Effector memory CD4-positive, alpha-beta T cell (primary cell): ENCODE measurements around the gene ZBTB16.

ENCODE experiments used
- DNase-seq, 3 donors: peaks; one replicate each; pipeline ENCODE4 v3.0.0-alpha.2; 2020
- H3K27ac ChIP-seq: 2 replicates; pipeline ENCODE4 v1.7.0; 2013; ENCODE audit warnings: mild to moderate bottlenecking, low read length, moderate library complexity; ENCODE audit not compliant: insufficient read depth, poor library complexity, severe bottlenecking
- H3K27me3 ChIP-seq: replicated peaks from 2 replicates; pipeline ENCODE4 v1.7.0; 2013; ENCODE audit warnings: mild to moderate bottlenecking, low read length; ENCODE audit not compliant: insufficient read depth, control insufficient read depth, poor library complexity, severe bottlenecking
- H3K36me3 ChIP-seq: 2 replicates; pipeline ENCODE4 v1.7.0; 2013; ENCODE audit warnings: mild to moderate bottlenecking, low read length, moderate library complexity; ENCODE audit not compliant: control insufficient read depth, insufficient read depth
- H3K4me1 ChIP-seq: 2 replicates; pipeline ENCODE4 v1.7.0; 2013; ENCODE audit warnings: low read length, mild to moderate bottlenecking; ENCODE audit not compliant: control insufficient read depth, insufficient read depth, poor library complexity, severe bottlenecking
- H3K4me3 ChIP-seq: 2 replicates; pipeline ENCODE4 v1.7.0; 2013; ENCODE audit warnings: low read length, low read depth, mild to moderate bottlenecking; ENCODE audit not compliant: insufficient read depth, poor library complexity, severe bottlenecking
- H3K9me3 ChIP-seq: 2 replicates; pipeline ENCODE4 v1.7.0; 2013; ENCODE audit warnings: mild to moderate bottlenecking, low read length, moderate library complexity; ENCODE audit not compliant: control insufficient read depth

ZBTB16 gene

DNA sequence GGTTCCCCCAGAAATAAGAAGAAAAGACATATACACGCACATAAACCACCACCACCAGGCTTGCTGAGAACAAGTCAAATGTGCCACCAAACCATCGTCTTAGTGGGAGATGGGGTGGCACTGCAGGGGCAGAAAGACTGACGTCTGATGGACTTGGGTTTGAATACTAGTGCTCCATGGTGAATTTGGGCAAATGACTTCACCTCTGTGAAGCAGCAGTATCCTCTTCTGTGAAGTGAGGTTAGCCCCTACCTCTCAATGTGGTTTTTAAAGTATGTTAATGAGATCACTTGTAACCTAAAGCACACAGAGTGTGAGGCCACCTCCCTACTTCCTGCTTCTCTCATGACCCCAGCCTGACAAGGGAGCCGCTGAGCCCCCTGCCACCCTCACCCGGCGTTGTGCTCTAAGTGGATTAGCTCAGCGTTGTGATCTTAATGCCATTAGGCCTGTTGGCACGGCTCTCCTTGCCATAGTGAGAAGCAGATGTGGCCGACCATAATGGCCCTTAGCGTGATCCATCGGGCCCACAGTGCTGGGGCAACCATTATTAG is 14.4 kb downstream of the ZBTB16 start:
- Histone ChIP-seq H3K36me3 (no peaks in the 10 kb centered on the region), H3K9me3 (no peaks in the 10 kb centered on the region), H3K4me3 (no peak overlapping the region), H3K27me3 (no peaks in the 10 kb centered on the region), H3K4me1 (peaks cover 36% of the 10 kb centered on the region), H3K27ac (peak overlapping the region; percentile 54)
- no peak for DNase-seq

DNA sequence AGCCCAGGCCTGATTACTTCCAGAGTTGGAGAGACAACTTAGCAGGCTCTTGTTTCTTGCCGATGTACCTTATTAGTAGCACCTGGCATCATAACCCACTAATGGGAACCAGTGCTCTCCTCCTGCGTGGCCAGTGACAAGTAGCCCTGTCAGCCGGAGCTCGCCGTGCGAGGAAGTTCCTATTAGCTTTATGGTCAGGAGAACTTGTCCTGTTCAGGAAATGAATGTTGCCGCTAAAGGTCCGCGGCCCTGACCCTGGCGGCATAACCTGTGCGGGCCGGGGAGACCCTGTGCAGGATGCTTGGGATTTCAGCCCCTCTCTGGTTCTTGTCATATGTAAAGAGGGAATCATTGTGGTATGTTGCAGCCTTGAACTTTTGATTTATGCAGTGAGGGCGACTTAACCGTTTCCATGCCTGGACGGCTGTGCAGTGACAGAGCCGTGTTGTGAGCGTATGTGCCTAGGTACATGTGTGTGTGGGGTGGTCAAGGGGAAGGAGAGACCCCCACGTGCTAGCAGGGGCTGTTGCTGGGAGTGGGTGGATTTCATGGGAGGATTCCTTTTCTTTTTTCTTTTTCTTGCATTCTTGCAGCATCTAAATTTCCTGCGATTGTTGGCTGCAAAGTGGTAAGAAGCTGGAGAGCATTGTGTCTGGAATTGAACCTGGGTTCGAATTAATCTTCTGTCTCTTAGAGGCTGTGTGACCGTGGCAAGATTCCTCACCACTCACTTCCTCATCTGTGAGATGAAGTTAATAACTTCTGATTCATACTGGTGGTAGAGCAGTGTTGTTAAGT is 15.2 kb downstream of the ZBTB16 start:
- Histone ChIP-seq H3K27ac (peak overlapping the region; percentile 54), H3K4me3 (no peak overlapping the region), H3K4me1 (peaks cover 39% of the 10 kb centered on the region), H3K36me3 (no peaks in the 10 kb centered on the region), H3K9me3 (no peaks in the 10 kb centered on the region), H3K27me3 (no peaks in the 10 kb centered on the region)
- DNase-seq, result no peak

DNA sequence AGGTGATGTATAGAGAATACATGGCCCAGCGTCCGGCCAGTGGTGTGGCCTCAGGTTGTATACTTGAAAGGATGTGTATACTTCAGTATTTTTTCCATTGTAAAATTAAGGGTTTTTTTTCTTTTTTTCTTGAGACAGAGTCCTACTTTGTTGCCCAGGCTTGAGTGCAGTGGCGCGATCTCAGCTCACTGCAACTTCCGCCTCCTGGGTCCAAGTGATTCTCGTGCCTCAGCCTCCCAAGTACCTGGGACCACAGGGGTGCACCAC is 15.8 kb downstream of the ZBTB16 start:
- H3K9me3 ChIP-seq, result no peaks in the 10 kb centered on the region
- peak overlapping the region; percentile 35 for H3K27ac ChIP-seq
- no peak overlapping the region for H3K4me3 ChIP-seq
- H3K27me3 ChIP-seq, result no peaks in the 10 kb centered on the region
- DNase-seq, result no peak
- no peaks in the 10 kb centered on the region for H3K36me3 ChIP-seq
- H3K4me1 ChIP-seq, result peaks cover 42% of the 10 kb centered on the region

DNA sequence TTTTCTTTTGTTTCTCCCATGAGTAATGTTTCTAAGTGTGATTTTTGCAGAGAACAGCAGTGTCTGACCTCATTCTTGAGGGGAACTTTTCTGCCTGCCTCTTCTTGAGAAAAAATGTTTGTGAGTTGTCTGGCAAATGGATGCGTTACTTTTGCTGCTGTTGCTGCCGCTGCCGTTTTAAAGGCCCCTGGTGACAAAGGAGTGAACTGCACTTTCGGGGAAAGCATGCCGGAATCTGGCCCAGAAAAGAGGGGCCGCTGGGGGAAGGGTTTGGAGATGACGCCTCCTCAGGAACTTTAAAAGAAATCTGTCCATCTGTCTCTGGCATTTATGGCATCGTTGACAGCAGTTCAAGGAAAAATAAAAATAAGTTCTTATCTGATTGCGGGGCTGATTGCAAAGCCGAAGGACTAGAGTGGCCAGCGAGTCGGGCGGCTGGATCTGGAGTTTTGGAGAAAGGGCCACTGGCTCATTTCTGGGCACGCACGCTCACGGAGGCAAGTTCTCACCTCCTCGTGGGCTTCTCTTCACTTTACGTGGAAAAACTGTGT is 16.5 kb downstream of the ZBTB16 start:
- peaks cover 49% of the 10 kb centered on the region for H3K4me1 ChIP-seq
- DNase-seq, result peak in 1 of 3 donors; percentile 31
- H3K27me3 ChIP-seq, result no peaks in the 10 kb centered on the region
- H3K36me3 ChIP-seq, result no peaks in the 10 kb centered on the region
- H3K27ac ChIP-seq, result peak overlapping the region; percentile 53
- H3K9me3 ChIP-seq, result no peaks in the 10 kb centered on the region
- no peak overlapping the region for H3K4me3 ChIP-seq

DNA sequence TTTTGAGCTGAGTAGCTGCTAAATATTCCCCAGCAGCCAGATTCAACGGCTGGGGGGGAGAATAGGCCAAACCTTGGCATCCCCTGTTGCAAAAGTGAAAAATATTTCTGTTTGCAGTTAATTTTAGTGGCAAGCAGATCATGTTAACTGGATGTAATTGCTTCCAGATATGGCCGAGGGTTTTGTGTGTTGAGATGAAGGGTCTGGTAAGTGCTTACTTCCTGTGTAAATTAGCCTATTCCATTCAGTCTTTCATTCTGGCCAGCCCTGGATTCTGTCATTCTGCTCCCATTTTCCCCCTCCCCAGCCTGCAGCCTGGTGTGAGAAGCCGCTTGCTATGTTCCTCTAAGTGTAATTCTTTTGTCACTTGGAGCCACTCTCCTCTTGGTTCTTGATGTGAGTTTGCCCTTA is 17.4 kb downstream of the ZBTB16 start:
- peaks cover 51% of the 10 kb centered on the region for H3K4me1 ChIP-seq
- H3K27ac ChIP-seq, result peak overlapping the region; percentile 60
- no peaks in the 10 kb centered on the region for H3K9me3 ChIP-seq
- no peaks in the 10 kb centered on the region for H3K36me3 ChIP-seq
- no peak for DNase-seq
- H3K27me3 ChIP-seq, result no peaks in the 10 kb centered on the region
- peak overlapping the region; percentile 10 for H3K4me3 ChIP-seq

DNA sequence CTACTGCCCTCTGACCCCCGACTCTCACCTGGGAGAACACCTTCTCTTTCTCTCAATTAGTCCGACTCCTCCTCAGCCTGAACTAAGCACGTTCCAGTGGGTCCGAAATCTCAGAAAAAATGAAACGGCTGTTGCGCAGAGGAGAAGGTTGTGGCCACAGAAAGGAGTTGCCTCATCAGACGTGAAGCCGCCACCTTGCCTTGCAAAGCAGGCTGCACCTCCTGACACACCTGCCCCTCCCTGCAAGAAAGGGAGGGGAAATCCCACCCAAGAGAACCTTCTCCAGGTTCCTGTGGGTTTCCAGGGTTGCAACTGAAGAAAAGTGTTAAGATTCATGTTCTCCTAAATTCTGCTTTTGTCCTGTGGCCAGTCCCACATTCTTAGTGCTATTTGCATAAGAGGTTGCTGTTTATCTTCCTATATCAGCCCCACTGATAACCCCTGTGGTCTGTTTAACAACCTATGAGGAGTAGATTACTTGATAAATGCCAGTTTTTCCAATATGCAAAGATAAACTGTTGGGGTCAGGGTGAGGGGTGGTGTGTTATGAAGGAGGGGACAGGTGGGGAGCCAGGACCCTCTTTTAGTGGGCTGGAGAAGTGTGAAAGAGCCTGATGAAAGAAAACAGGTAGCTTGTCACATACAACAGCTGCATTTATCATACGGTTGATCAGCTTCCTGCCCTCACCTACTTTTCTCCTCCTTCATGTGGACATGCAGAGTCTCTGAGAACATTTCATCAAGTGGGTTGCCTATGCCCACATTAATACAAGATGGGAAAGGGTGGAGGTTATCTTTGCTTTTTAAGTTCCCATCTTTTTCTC is 18.2 kb downstream of the ZBTB16 start:
- Histone ChIP-seq H3K9me3 (no peaks in the 10 kb centered on the region), H3K4me1 (peaks cover 45% of the 10 kb centered on the region), H3K27me3 (no peaks in the 10 kb centered on the region), H3K27ac (peak overlapping the region; percentile 60), H3K36me3 (no peaks in the 10 kb centered on the region), H3K4me3 (no peak overlapping the region)
- peak in 1 of 3 donors; percentile 46 for DNase-seq

DNA sequence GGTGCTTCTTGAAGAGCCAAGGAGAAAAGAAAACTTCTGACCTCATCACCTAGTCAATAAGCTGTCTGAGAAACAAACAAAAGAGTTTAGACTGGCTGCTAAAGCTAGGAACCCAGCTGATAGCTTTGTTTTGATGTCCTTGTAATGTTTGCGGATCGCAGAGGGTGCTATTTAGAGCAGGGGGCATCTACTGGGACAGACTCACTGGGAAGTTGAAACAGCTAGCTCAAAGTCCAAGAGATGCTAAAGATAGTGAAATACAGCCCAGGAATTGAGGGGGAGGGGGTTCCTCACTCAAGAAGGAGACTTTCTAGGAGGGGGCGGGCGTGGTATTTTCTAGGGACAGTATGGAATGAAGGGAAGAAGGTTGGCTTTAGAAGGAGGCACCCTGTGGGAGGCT is 18.9 kb downstream of the ZBTB16 start:
- peaks cover 42% of the 10 kb centered on the region for H3K4me1 ChIP-seq
- no peaks in the 10 kb centered on the region for H3K9me3 ChIP-seq
- H3K27ac ChIP-seq, result peak overlapping the region; percentile 60
- no peak overlapping the region for H3K4me3 ChIP-seq
- DNase-seq, result no peak
- H3K27me3 ChIP-seq, result no peaks in the 10 kb centered on the region
- no peaks in the 10 kb centered on the region for H3K36me3 ChIP-seq

DNA sequence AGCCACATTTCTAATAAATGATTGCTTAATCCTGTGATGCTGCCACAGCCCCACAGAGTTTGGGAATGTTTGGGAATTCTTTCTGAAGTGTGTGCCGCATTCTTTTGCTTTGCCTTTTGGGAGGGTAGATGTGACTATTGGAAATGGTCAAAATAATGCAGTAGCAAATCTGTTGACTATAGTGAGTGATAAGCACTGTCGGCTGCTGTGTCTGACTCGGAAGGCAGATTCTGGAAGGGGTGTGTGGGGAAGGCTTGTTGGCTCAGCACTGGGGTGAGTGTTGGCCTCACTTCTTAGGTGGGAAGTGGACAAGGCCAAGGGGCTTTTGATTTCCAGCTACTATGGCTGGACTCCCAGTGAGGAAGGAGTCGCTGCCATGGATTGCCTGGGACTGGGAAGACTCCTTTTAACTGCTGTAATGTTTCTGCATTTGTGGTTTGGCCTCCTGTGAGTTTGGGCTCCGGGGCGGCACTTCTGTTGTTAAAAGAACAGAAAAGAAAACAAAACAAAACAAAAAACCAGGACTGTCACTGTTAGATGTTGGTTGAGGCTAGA is 20.1 kb downstream of the ZBTB16 start:
- Histone ChIP-seq H3K36me3 (no peaks in the 10 kb centered on the region), H3K27ac (peak overlapping the region; percentile 11), H3K4me1 (peaks cover 36% of the 10 kb centered on the region), H3K9me3 (no peaks in the 10 kb centered on the region), H3K4me3 (no peak overlapping the region), H3K27me3 (no peaks in the 10 kb centered on the region)
- DNase-seq, result no peak

DNA sequence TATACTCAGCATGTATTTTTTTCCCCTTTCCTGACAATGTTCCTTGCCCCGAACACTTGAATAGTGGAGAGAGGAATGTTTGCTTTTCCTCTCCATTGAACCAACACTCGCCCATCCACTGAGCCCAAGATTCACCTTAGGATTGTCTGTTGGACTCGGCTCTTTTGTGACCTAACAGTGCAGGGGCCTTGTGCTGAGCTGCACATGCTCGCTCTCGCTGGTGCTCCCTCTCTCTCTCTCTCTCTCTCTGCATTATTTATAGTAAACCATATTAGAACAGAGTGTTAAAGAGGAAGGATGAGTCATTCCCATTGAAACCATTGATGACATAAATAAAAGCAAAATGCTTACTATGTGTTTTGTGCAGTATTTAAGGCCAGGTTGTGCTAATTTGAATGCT is 20.7 kb downstream of the ZBTB16 start:
- Histone ChIP-seq H3K4me1 (peaks cover 36% of the 10 kb centered on the region), H3K9me3 (no peaks in the 10 kb centered on the region), H3K27me3 (no peaks in the 10 kb centered on the region), H3K36me3 (no peaks in the 10 kb centered on the region), H3K4me3 (no peak overlapping the region), H3K27ac (peak overlapping the region; percentile 22)
- DNase-seq, result no peak
